GM21576 (cell line): ENCODE results near the gene RAB25.
"Not testable (repeated sequence)": the region's sequence is repeated elsewhere in the genome, so short reads cannot be mapped to it uniquely, and the experiment has no call there.

Experiments
- ATAC-seq: cut with Tn5 transposase; IDR thresholded peaks from one replicate; pipeline ENCODE4 v1.9.1; 2021; ENCODE audit warnings: mild to moderate bottlenecking, moderate library complexity; ENCODE audit not compliant: unreplicated experiment

RAB25 gene

GRCh38 chr1:156054500-156055280, 6.3 kb upstream of the RAB25 start, which contains the start of gene LAMTOR2:
Gene LAMTOR2, plus strand, starts transcription at chr1:156054782. Its CDS starts 108 bp downstream, at chr1:156054890.
- ATAC-seq = peak; percentile 75

- ATAC-seq = peak; percentile 1
These were observed 5.5 kb upstream of the RAB25 start for GRCh38 chr1:156055281-156056048.

GRCh38 chr1:156056326-156056849, 4.6 kb upstream of the RAB25 start:
- no peak for ATAC-seq

GRCh38 chr1:156062189-156062588, 1.2 kb downstream of the RAB25 start:
- ATAC-seq = no peak

- no peak for ATAC-seq
These were observed 3.0 kb downstream of the RAB25 start for GRCh38 chr1:156063997-156064285.

GRCh38 chr1:156064615-156065014, 3.7 kb downstream of the RAB25 start:
- no peak for ATAC-seq

- no peak for ATAC-seq
These were observed 4.3 kb downstream of the RAB25 start for GRCh38 chr1:156065212-156065611.

GRCh38 chr1:156065871-156066270, 4.9 kb downstream of the RAB25 start:
- ATAC-seq = no peak

- no peak for ATAC-seq
These were observed 6.3 kb downstream of the RAB25 start for GRCh38 chr1:156067262-156067661.

GRCh38 chr1:156069490-156070455, 8.8 kb downstream of the RAB25 start:
- ATAC-seq = no peak

GRCh38 chr1:156070548-156070947, 9.6 kb downstream of the RAB25 start:
- ATAC-seq = no peak

GRCh38 chr1:156071332-156071816, 10.4 kb downstream of the RAB25 start:
- not testable (repeated sequence) for ATAC-seq

GRCh38 chr1:156072251-156072650, 11.3 kb downstream of the RAB25 start:
- ATAC-seq = no peak

- ATAC-seq = no peak
These were observed 12.2 kb downstream of the RAB25 start for GRCh38 chr1:156073110-156073687.

GRCh38 chr1:156073740-156074139, 12.8 kb downstream of the RAB25 start:
- ATAC-seq = no peak

- no peak for ATAC-seq
These were observed 13.7 kb downstream of the RAB25 start for GRCh38 chr1:156074661-156075060.

- no peak for ATAC-seq
These were observed 14.2 kb downstream of the RAB25 start for GRCh38 chr1:156075162-156075561.

GRCh38 chr1:156075775-156076204, 14.8 kb downstream of the RAB25 start:
- no peak for ATAC-seq

GRCh38 chr1:156076609-156077429, 15.9 kb downstream of the RAB25 start:
- ATAC-seq = peak; percentile 58

- no peak for ATAC-seq
These were observed 16.4 kb downstream of the RAB25 start for GRCh38 chr1:156077430-156077760.
